ENCODE results near the gene PRKG1.

PRKG1 gene

GRCh38 chr10:52250510-52250909, 1176.2 kb downstream of the PRKG1 start:
- Histone ChIP-seq H3K27ac (ENCODE audit: low read length) (no peak overlapping the region), H3K9ac (ENCODE audit: low read depth, low read length) (no peak overlapping the region), H3K9me3 (ENCODE audit: insufficient read depth, low read length, severe bottlenecking) (no peaks in the 10 kb centered on the region), H3K4me3 (ENCODE audit: low read depth in 1 of 2, low read length in 2 of 2) (no peak overlapping the region), H3K4me2 (ENCODE audit: insufficient read depth, low read length) (no peak overlapping the region), H3K79me2 (ENCODE audit: insufficient read depth, low read length) (no peaks in the 10 kb centered on the region), H3K36me3 (ENCODE audit: insufficient read depth, low read length) (no peaks in the 10 kb centered on the region), H2AFZ (ENCODE audit: low read depth, low read length) (no peak overlapping the region), H3K4me1 (ENCODE audit: insufficient read depth, low read length) (no peaks in the 10 kb centered on the region), H4K20me1 (ENCODE audit: insufficient read depth, low read length) (no peaks in the 10 kb centered on the region), H3K27me3 (ENCODE audit: insufficient read depth, low read length, poor library complexity) (no peaks in the 10 kb centered on the region)
- TF ChIP-seq EZH2 (IDR thresholded peaks at IDR 0.05; ENCODE audit: borderline replicate concordance, low read depth, low read length, severe bottlenecking) (no peak), CTCF (IDR thresholded peaks at IDR 0.05; ENCODE audit: borderline replicate concordance, extremely low read depth, low read length, poor library complexity, severe bottlenecking) (no peak)
- no peak for ATAC-seq (ENCODE audit: insufficient read depth, low read depth)
- DNase-seq = no peak

GRCh38 chr10:52252307-52252706, 1178.0 kb downstream of the PRKG1 start:
- no peaks in the 10 kb centered on the region for H3K9me3 ChIP-seq (ENCODE audit: insufficient read depth, low read length, severe bottlenecking)
- H3K27me3 ChIP-seq (ENCODE audit: insufficient read depth, low read length, poor library complexity) = no peaks in the 10 kb centered on the region
- no peaks in the 10 kb centered on the region for H3K4me1 ChIP-seq (ENCODE audit: insufficient read depth, low read length)
- DNase-seq (no peak), ATAC-seq (ENCODE audit: insufficient read depth, low read depth) (no peak)
- no peaks in the 10 kb centered on the region for H3K79me2 ChIP-seq (ENCODE audit: insufficient read depth, low read length)
- H3K36me3 ChIP-seq (ENCODE audit: insufficient read depth, low read length) = no peaks in the 10 kb centered on the region
- no peak overlapping the region for H3K4me2 ChIP-seq (ENCODE audit: insufficient read depth, low read length)
- H3K27ac ChIP-seq (ENCODE audit: low read length) = no peak overlapping the region
- H3K4me3 ChIP-seq (ENCODE audit: low read depth in 1 of 2, low read length in 2 of 2) = no peak overlapping the region
- H3K9ac ChIP-seq (ENCODE audit: low read depth, low read length) = no peak overlapping the region
- no peaks in the 10 kb centered on the region for H4K20me1 ChIP-seq (ENCODE audit: insufficient read depth, low read length)
- TF ChIP-seq CTCF (IDR thresholded peaks at IDR 0.05; ENCODE audit: borderline replicate concordance, extremely low read depth, low read length, poor library complexity, severe bottlenecking) (no peak), EZH2 (IDR thresholded peaks at IDR 0.05; ENCODE audit: borderline replicate concordance, low read depth, low read length, severe bottlenecking) (no peak)
- H2AFZ ChIP-seq (ENCODE audit: low read depth, low read length) = no peak overlapping the region

- Histone ChIP-seq H3K27me3 (ENCODE audit: insufficient read depth, low read length, poor library complexity) (no peaks in the 10 kb centered on the region), H3K4me2 (ENCODE audit: insufficient read depth, low read length) (no peak overlapping the region), H3K9ac (ENCODE audit: low read depth, low read length) (no peak overlapping the region), H3K9me3 (ENCODE audit: insufficient read depth, low read length, severe bottlenecking) (no peaks in the 10 kb centered on the region), H2AFZ (ENCODE audit: low read depth, low read length) (no peak overlapping the region), H4K20me1 (ENCODE audit: insufficient read depth, low read length) (no peaks in the 10 kb centered on the region), H3K4me3 (ENCODE audit: low read depth in 1 of 2, low read length in 2 of 2) (no peak overlapping the region), H3K27ac (ENCODE audit: low read length) (no peak overlapping the region), H3K36me3 (ENCODE audit: insufficient read depth, low read length) (no peaks in the 10 kb centered on the region), H3K79me2 (ENCODE audit: insufficient read depth, low read length) (no peaks in the 10 kb centered on the region), H3K4me1 (ENCODE audit: insufficient read depth, low read length) (no peaks in the 10 kb centered on the region)
- no peak for TF ChIP-seq CTCF (IDR thresholded peaks at IDR 0.05; ENCODE audit: borderline replicate concordance, extremely low read depth, low read length, poor library complexity, severe bottlenecking)
- TF ChIP-seq EZH2 (IDR thresholded peaks at IDR 0.05; ENCODE audit: borderline replicate concordance, low read depth, low read length, severe bottlenecking) = no peak
- DNase-seq = no peak
- no peak for ATAC-seq (ENCODE audit: insufficient read depth, low read depth)
Observed at GRCh38 chr10:52256832-52257691, 1182.8 kb downstream of the PRKG1 start.
